K562 (cell line): ENCODE results near the gene MARCHF3. TPM values are rescaled to one million over a fixed set of nuclear protein-coding genes. Genes with fewer than 3 reads are reported as not detected.

Experiments
- ATAC-seq: fragments of 200-7000 bp; cut with Tn5 transposase; 3 replicates; pipeline ENCODE4 v1.9.1; 2020; ENCODE audit warnings: moderate library complexity
- BruUV-seq: library from RNA; stranded (reverse); fragments of 400-500 nt; replicated peaks from 2 replicates; lab custom pipeline; 2021; lab: Mats Ljungman, UMichigan
- CTCF ChIA-PET: fragments of 300-600 bp; formaldehyde crosslinking; extraction: SDS; loops from one replicate; lab custom pipeline; 2021; ENCODE audit warnings: low intra/inter-chr PET ratio; lab: Yijun Ruan, JAX
- POLR2A ChIA-PET: fragments of 300-600, 350-650 bp; sonication (Branson Sonifier 250); formaldehyde crosslinking; extraction: SDS; loops from one replicate; lab custom pipeline; 2021; ENCODE audit warnings: antibody characterized with exemption, inconsistent platforms; lab: Yijun Ruan, JAX
- DNase-seq, 4 experiments: peaks; one replicate each; pipeline versions ENCODE4 v3.0.0 to v3.0.0-alpha.2; 2011 to 2018; ENCODE audit warnings: low spot score in 3 of 4, mixed read lengths in 3 of 4; ENCODE audit errors: extremely low read depth in 1 of 4
- FAIRE-seq: peaks from 2 replicates; lab custom pipeline; 2011; peaks lifted over from hg19 to GRCh38; lab: Jason Lieb, UNC
- H2AFZ ChIP-seq: 2 replicates; pipeline ENCODE4 v1.6.0; 2011; ENCODE audit warnings: low read depth, low read length, control low read depth, inconsistent platforms
- H3K27ac ChIP-seq: fragments of 200-600 bp; 3 replicates; pipeline ENCODE4 v1.8.0; 2011; ENCODE audit warnings: low read depth, mild to moderate bottlenecking, control low read depth, inconsistent platforms, low read length, moderate library complexity, mixed read lengths; ENCODE audit errors: extremely low read depth
- H3K27me3 ChIP-seq, 2 experiments: fragments of 300-600 bp in 1 of 2; 2 replicates in 1 of 2; 3 replicates in 1 of 2; pipeline versions ENCODE4 v1.6.0 to v1.8.0; 2011; ENCODE audit warnings: inconsistent platforms in 2 of 2, low read length in 2 of 2, mild to moderate bottlenecking in 1 of 2, mixed read lengths in 1 of 2, moderate library complexity in 1 of 2; ENCODE audit not compliant: control insufficient read depth in 2 of 2, insufficient read depth in 2 of 2
- H3K36me3 ChIP-seq: fragments of 300-600 bp; 3 replicates; pipeline ENCODE4 v1.8.0; 2011; ENCODE audit warnings: mild to moderate bottlenecking, low read length, inconsistent platforms; ENCODE audit not compliant: control insufficient read depth, insufficient read depth
- H3K4me1 ChIP-seq, 2 experiments: fragments of 200-600 bp in 1 of 2; replicated peaks in 1 of 2; 2 replicates in 1 of 2; 3 replicates in 1 of 2; pipeline versions ENCODE4 v1.5.1 to v1.8.0; 2011; ENCODE audit warnings: inconsistent platforms in 2 of 2, low read length in 2 of 2, mild to moderate bottlenecking in 1 of 2, mixed read lengths in 1 of 2, moderate library complexity in 1 of 2; ENCODE audit not compliant: control insufficient read depth in 2 of 2, insufficient read depth in 2 of 2
- H3K4me2 ChIP-seq: 2 replicates; pipeline ENCODE4 v1.6.1; 2011; ENCODE audit warnings: low read length, control low read depth, inconsistent platforms, mixed read lengths; ENCODE audit not compliant: insufficient read depth
- H3K4me3 ChIP-seq: fragments of 200-600 bp; sonication (generic), shearing (Covaris generic); 2 replicates; pipeline ENCODE4 v1.5.1; 2016; ENCODE audit warnings: control low read depth, inconsistent platforms
- H3K79me2 ChIP-seq: fragments of 200-600 bp; 3 replicates; pipeline ENCODE4 v1.8.0; 2011; ENCODE audit warnings: low read length, inconsistent platforms; ENCODE audit not compliant: control insufficient read depth, insufficient read depth
- H3K9ac ChIP-seq, 2 experiments: 2 replicates each; pipeline versions ENCODE4 v1.6.0 to v1.6.1; 2011; ENCODE audit warnings: low read depth in 2 of 2, low read length in 2 of 2, control low read depth in 1 of 2, inconsistent platforms in 1 of 2, mild to moderate bottlenecking in 1 of 2, mixed read lengths in 1 of 2; ENCODE audit not compliant: insufficient read depth in 1 of 2
- H3K9me1 ChIP-seq: one replicate; pipeline ENCODE4 v1.6.0; 2011; ENCODE audit warnings: inconsistent platforms, mild to moderate bottlenecking, low read length, moderate library complexity; ENCODE audit not compliant: control insufficient read depth, insufficient read depth
- H3K9me3 ChIP-seq: replicated peaks from 2 replicates; pipeline ENCODE4 v1.5.1; 2011; ENCODE audit warnings: low read depth, low read length, inconsistent platforms; ENCODE audit not compliant: control insufficient read depth, insufficient read depth
- H4K20me1 ChIP-seq: replicated peaks from 2 replicates; pipeline ENCODE4 v1.6.1; 2011; ENCODE audit warnings: low read length, inconsistent platforms, mixed read lengths; ENCODE audit not compliant: control insufficient read depth, insufficient read depth
- FOXA1 ChIP-seq: fragments of 450-650 bp; IDR thresholded peaks from 2 replicates; pipeline ENCODE4 v1.6.1; 2016; ENCODE audit warnings: mild to moderate bottlenecking, borderline replicate concordance
- FOXA3 ChIP-seq, 2 experiments: fragments of 450-650 bp in 1 of 2; sonication (generic) in 1 of 2; formaldehyde crosslinking; IDR thresholded peaks in 1 of 2; conservative IDR thresholded peaks in 1 of 2; 2 replicates each; pipeline versions ENCODE4 v1.4.0 to v1.8.0; 2020 to 2022; ENCODE audit warnings: mild to moderate bottlenecking in 2 of 2, missing genetic modification reagents in 1 of 2
- MEIS2 ChIP-seq: fragments of 450-650 bp; IDR thresholded peaks from 2 replicates; pipeline ENCODE4 v1.6.1; 2014; ENCODE audit warnings: mild to moderate bottlenecking; ENCODE audit not compliant: partially characterized antibody
- MTA2 ChIP-seq: fragments of 450-650 bp; IDR thresholded peaks from 2 replicates; pipeline ENCODE4 v1.6.1; 2016; ENCODE audit warnings: low read depth
- STAT5A ChIP-seq: IDR thresholded peaks from 2 replicates; pipeline ENCODE4 v1.6.1; 2012; ENCODE audit warnings: low read length, inconsistent platforms, borderline replicate concordance
- TBP ChIP-seq: optimal IDR thresholded peaks from 2 replicates; pipeline ENCODE3; 2011; ENCODE audit warnings: low read depth, low read length, improper control_type of control experiment
- TEAD2 ChIP-seq: fragments of 450-650 bp; IDR thresholded peaks from 2 replicates; pipeline ENCODE4 v1.6.1; 2016; ENCODE audit warnings: missing genetic modification characterization, control low read depth, missing compliant biosample characterization
- TEAD4 ChIP-seq, 2 experiments: sonication (generic) in 1 of 2; formaldehyde crosslinking in 1 of 2; IDR thresholded peaks; 2 replicates each; pipeline versions ENCODE4 v1.6.1 to v1.8.0; 2012 to 2022; ENCODE audit warnings: borderline replicate concordance in 1 of 2, inconsistent platforms in 1 of 2, low read length in 1 of 2, mild to moderate bottlenecking in 1 of 2, missing genetic modification reagents in 1 of 2
- ZNF253 ChIP-seq: fragments of 250-450 bp; sonication (Bioruptor Pico); conservative IDR thresholded peaks from 2 replicates; pipeline ENCODE4 v1.6.1; 2021; ENCODE audit warnings: mild to moderate bottlenecking
- ZNF395 ChIP-seq: fragments of 200-800 bp; sonication (Bioruptor generic); IDR thresholded peaks from 2 replicates; pipeline ENCODE4 v1.6.1; 2017; ENCODE audit warnings: missing genetic modification characterization, missing compliant biosample characterization
- ZNF57 ChIP-seq: fragments of 450-650 bp; formaldehyde crosslinking; IDR thresholded peaks from 2 replicates; pipeline ENCODE4 v1.4.0; 2020; ENCODE audit warnings: mild to moderate bottlenecking, moderate library complexity
- ZNF584 ChIP-seq: fragments of 200-800 bp; sonication (Bioruptor generic); IDR thresholded peaks from 2 replicates; pipeline ENCODE4 v1.6.1; 2016; ENCODE audit warnings: low read depth, mild to moderate bottlenecking, missing genetic modification characterization, missing compliant biosample characterization
- WGBS: fragments of 100-300 bp; shearing (Covaris generic); methylation state at CpG from one replicate; pipeline ENCODE4 v1.1.6; 2016; ENCODE audit warnings: low coverage, mixed read lengths; ENCODE audit not compliant: insufficient coverage; ENCODE audit errors: missing lambda C conversion rate; 5-methylcytosine and 5-hydroxymethylcytosine counted together
- in situ Hi-C: fragments of 300-500 bp; cut with MboI; formaldehyde crosslinking; loops from 4 replicates; pipeline ENCODE4 v1.15.0; 2018; ENCODE audit warnings: inconsistent platforms, mixed read lengths
- intact Hi-C: fragments of 100-400 bp; cut with micrococcal nuclease; formaldehyde crosslinking; loops from 2 replicates; pipeline ENCODE4 v1.14.2; 2022
- polyA plus RNA-seq, 8 experiments: library from polyadenylated mRNA; depleted of rRNA in 4 of 8; stranded (reverse) in 5 of 8; unstranded in 3 of 8; fragments of >200 nt; fragmentation: Nextera tagmentation in 2 of 8; fragmentation: Illumina TruSeq in 1 of 8; extraction: Ambion mirVana in 2 of 8; extraction: Trizol in 1 of 8; gene quantifications; 2 replicates each; pipeline versions ENCODE4 v1.2.1 to v1.2.3, GENCODE V29; 2011 to 2014; ENCODE audit warnings: inconsistent platforms in 1 of 8, missing spikeins in 1 of 8
- total RNA-seq, 7 experiments: library from RNA; depleted of rRNA in 6 of 7; stranded (reverse); fragments of >200 nt in 6 of 7; fragmentation: Illumina TruSeq in 2 of 7; extraction: Trizol in 2 of 7; gene quantifications; 2 replicates each; pipeline versions ENCODE4 v1.2.1 to v1.2.3, GENCODE V29; 2011 to 2021; ENCODE audit warnings: low replicate concordance in 1 of 7
- TF ChIP-seq, protein P1 (sequence below), 2 experiments: fragments of 450-650 bp in 1 of 2; sonication (generic) in 1 of 2; formaldehyde crosslinking in 1 of 2; IDR thresholded peaks in 1 of 2; conservative IDR thresholded peaks in 1 of 2; 2 replicates each; pipeline versions ENCODE4 v1.6.1 to v1.8.1; 2016 to 2023; ENCODE audit warnings: mild to moderate bottlenecking in 2 of 2, moderate library complexity in 2 of 2, inconsistent platforms in 1 of 2, missing genetic modification reagents in 1 of 2
- TF ChIP-seq, protein P2 (sequence below), 2 experiments: IDR thresholded peaks in 1 of 2; conservative IDR thresholded peaks in 1 of 2; 2 replicates each; pipeline ENCODE4 v1.6.1; 2016; ENCODE audit warnings: low read depth in 2 of 2, mild to moderate bottlenecking in 1 of 2, missing compliant biosample characterization in 1 of 2, missing genetic modification characterization in 1 of 2, moderate library complexity in 1 of 2

Gene MARCHF3
- total and polyA plus RNA-seq, 9 of the 15 experiments (the other 6 are each of a cell fraction or from before 2014, with no cell fraction given), result 5.6 to 37.4 (median 16.5) TPM

DNA sequence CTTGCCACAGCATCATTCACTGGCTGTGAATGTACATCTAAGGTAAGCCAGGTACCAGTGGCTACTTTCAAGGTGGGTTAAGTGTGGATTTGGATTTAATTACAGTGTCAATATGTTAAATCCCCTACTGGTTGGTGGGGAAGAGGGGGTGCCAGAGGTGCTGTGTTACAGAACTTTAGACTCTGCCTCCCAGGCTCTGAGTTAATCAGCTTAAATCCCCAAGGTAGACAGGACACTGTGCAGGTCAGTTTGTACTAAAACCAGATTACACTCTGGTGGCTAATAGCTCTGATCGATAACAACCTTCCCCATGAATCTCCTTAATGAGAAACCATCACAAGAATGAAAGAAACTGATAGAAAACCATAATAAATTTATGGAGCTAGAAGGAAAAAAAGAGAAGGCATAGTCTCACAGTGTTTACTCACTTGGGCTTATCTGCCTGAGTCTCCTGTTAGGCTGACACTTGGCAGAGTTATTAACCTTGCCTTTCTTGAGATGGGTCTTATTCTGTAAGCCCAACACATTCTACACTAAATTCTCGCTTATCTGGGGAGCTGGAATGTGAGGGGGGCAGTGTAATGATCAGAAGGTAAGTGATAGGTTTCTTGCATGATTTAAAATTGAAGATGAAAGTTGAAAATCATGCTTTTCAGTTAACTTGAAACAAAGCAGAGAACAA, 146.7 kb downstream of the MARCHF3 start:
- ChIA-PET CTCF (no interaction called here), POLR2A (interaction anchor here (0.7 to 1.7 kb wide), 5 partner anchors 16 to 146 kb away, joined by 3 to 5 read pairs (median 4); no protein-coding TSS in a partner anchor)
- Histone ChIP-seq H3K36me3 (no peaks in the 10 kb centered on the region; the same call in 2 of the 3 replicates), H3K27ac (peak overlapping the region; percentile 73; the same call in 2 of the 3 replicates), H2AFZ (no peak overlapping the region), H4K20me1 (no peaks in the 10 kb centered on the region; the same call in 1 of the 2 replicates), H3K4me3 (no peak overlapping the region), H3K79me2 (peaks cover 6% of the 10 kb centered on the region; the same call in 1 of the 3 replicates), H3K9me3 (no peaks in the 10 kb centered on the region), H3K27me3 (no peaks in the 10 kb centered on the region), H3K9me1 (no peaks in the 10 kb centered on the region), H3K9ac (peak overlapping the region in 1 of 2 experiments; percentile 42; a peak in 1 of 4 replicates), H3K4me1 (peaks cover 8 to 53% of the 10 kb centered on the region in 2 experiments), H3K4me2 (peak overlapping the region; percentile 37)
- DNase-seq (peak in 2 of 4 experiments; percentile 38 to 63), ATAC-seq (peak; percentile 81), FAIRE-seq (no peak)
- in situ Hi-C loops, result no loop called here
- intact Hi-C loops, result loop anchor here (2.0 to 5.0 kb wide), 2 partner anchors 89 to 149 kb away; partner anchors contain the start of gene MARCHF3
- no TSS peak for BruUV-seq
- 0% methylated on average over 2 of the region's 2 CpGs for WGBS
- TF ChIP-seq FOXA1, result peak; percentile 58; the same call in 1 of the 2 replicates
- TF ChIP-seq ZNF253, result no peak
- TF ChIP-seq FOXA3 (CRISPR knock-in tag; conservative IDR thresholded peaks at IDR 0.05 in 1 of 2, IDR thresholded peaks at IDR 0.05 in 1 of 2), result peak; percentile 93 to 95
- TF ChIP-seq ZNF584 (CRISPR knock-in tag), result peak; percentile 38; the same call in 1 of the 2 replicates
- TF ChIP-seq TEAD4 (IDR thresholded peaks at IDR 0.05; ENCODE audit: low read length), result 0 out of 2 replicates have a peak, but pooled peaks have one; percentile 33
- no peak for TF ChIP-seq TEAD4 (CRISPR knock-in tag; IDR thresholded peaks at IDR 0.05; ENCODE audit: borderline replicate concordance)
- TF ChIP-seq ZNF395 (CRISPR knock-in tag), result peak; percentile 3; the same call in 1 of the 2 replicates
- no peak for TF ChIP-seq ZNF57 (CRISPR knock-in tag)
- 0 out of 2 replicates have a peak, but pooled peaks have one; percentile 11 for TF ChIP-seq MTA2
- no peak for TF ChIP-seq TBP
- TF ChIP-seq, protein P1, sequence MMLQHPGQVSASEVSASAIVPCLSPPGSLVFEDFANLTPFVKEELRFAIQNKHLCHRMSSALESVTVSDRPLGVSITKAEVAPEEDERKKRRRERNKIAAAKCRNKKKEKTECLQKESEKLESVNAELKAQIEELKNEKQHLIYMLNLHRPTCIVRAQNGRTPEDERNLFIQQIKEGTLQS (IDR thresholded peaks at IDR 0.05), result no peak
- TF ChIP-seq, protein P1 (CRISPR knock-in tag; conservative IDR thresholded peaks at IDR 0.05), result peak; percentile 8; the same call in 1 of the 2 replicates
- TF ChIP-seq, protein P2, sequence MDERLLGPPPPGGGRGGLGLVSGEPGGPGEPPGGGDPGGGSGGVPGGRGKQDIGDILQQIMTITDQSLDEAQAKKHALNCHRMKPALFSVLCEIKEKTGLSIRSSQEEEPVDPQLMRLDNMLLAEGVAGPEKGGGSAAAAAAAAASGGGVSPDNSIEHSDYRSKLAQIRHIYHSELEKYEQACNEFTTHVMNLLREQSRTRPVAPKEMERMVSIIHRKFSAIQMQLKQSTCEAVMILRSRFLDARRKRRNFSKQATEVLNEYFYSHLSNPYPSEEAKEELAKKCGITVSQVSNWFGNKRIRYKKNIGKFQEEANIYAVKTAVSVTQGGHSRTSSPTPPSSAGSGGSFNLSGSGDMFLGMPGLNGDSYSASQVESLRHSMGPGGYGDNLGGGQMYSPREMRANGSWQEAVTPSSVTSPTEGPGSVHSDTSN (CRISPR knock-in tag; IDR thresholded peaks at IDR 0.05; ENCODE audit: low read depth), result no peak
- TF ChIP-seq, protein P2 (tag; conservative IDR thresholded peaks at IDR 0.05; ENCODE audit: low read depth), result peak; percentile 60
- peak; percentile 22; the same call in 1 of the 2 replicates for TF ChIP-seq STAT5A
- TF ChIP-seq MEIS2, result peak; percentile 79
- peak; percentile 17; the same call in 1 of the 2 replicates for TF ChIP-seq TEAD2 (tag)
